HUES48 (cell line): ENCODE measurements around the gene RFX4.

Experiments
- H3K27ac ChIP-seq: one replicate; pipeline ENCODE4 v1.7.0; 2013; ENCODE audit warnings: low read depth, low read length, inconsistent platforms
- H3K27me3 ChIP-seq: 2 replicates; pipeline ENCODE4 v1.6.1; 2013; ENCODE audit warnings: mild to moderate bottlenecking, low read length; ENCODE audit not compliant: control insufficient read depth, insufficient read depth
- H3K36me3 ChIP-seq: 2 replicates; pipeline ENCODE4 v1.6.1; 2013; ENCODE audit warnings: low read length; ENCODE audit not compliant: control insufficient read depth, insufficient read depth
- H3K4me1 ChIP-seq: 2 replicates; pipeline ENCODE4 v1.6.1; 2013; ENCODE audit warnings: mild to moderate bottlenecking, low read length; ENCODE audit not compliant: control insufficient read depth, insufficient read depth
- H3K4me3 ChIP-seq: 2 replicates; pipeline ENCODE4 v1.5.1; 2013; ENCODE audit warnings: mild to moderate bottlenecking, low read depth, low read length
- H3K9ac ChIP-seq: 2 replicates; pipeline ENCODE4 v1.6.1; 2013; ENCODE audit warnings: mild to moderate bottlenecking, low read depth, low read length, moderate library complexity
- H3K9me3 ChIP-seq: 2 replicates; pipeline ENCODE4 v1.6.1; 2013; ENCODE audit warnings: low read length; ENCODE audit not compliant: control insufficient read depth, insufficient read depth

Gene RFX4

DNA sequence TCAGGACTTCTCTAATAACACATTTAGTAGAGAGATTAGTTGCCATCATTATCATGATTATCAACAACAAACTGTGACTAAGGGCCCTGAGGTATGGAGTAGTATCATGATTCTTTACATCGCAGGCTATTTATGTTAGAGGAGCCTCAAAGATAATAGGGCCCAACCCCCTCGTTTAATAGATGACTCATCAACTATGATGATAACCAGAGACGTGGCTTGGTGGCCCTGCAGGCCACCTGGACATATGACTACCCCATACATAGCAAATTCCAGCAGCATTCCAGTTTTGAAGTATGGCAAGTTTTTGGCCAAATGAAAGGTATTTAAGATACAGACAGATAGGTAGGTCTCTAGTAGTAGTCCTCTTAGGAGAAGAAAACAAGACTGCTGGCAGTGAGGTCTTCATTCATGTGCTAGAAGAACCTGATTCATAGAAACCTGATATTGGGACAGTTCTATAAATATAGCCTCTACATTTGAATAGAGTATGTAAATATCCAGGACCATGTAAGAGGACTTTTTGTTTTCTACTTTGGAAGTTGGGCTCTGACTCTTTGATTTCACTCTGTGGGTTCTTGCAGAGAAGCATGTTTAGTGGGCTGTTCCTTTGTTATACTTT lies 197.3 kb downstream of the RFX4 start:
- Histone ChIP-seq H3K9me3 (no peaks in the 10 kb centered on the region), H3K27me3 (no peaks in the 10 kb centered on the region), H3K9ac (no peak overlapping the region), H3K4me1 (peaks cover 55% of the 10 kb centered on the region), H3K36me3 (peaks cover 19% of the 10 kb centered on the region), H3K4me3 (no peak overlapping the region), H3K27ac (no peak overlapping the region)

GRCh38 chr12:106782619-106783018 lies 199.8 kb downstream of the RFX4 start:
- H3K36me3 ChIP-seq: peaks cover 33% of the 10 kb centered on the region
- H3K9me3 ChIP-seq: no peaks in the 10 kb centered on the region
- no peaks in the 10 kb centered on the region for H3K27me3 ChIP-seq
- H3K27ac ChIP-seq: no peak overlapping the region
- H3K4me1 ChIP-seq: peaks cover 41% of the 10 kb centered on the region
- no peak overlapping the region for H3K4me3 ChIP-seq
- H3K9ac ChIP-seq: no peak overlapping the region

GRCh38 chr12:106783515-106783914 lies 200.7 kb downstream of the RFX4 start:
- Histone ChIP-seq H3K27me3 (no peaks in the 10 kb centered on the region), H3K4me3 (no peak overlapping the region), H3K9me3 (no peaks in the 10 kb centered on the region), H3K4me1 (peaks cover 41% of the 10 kb centered on the region), H3K27ac (no peak overlapping the region), H3K9ac (no peak overlapping the region), H3K36me3 (peaks cover 34% of the 10 kb centered on the region)

- H3K27ac ChIP-seq: no peak overlapping the region
- no peaks in the 10 kb centered on the region for H3K9me3 ChIP-seq
- H3K27me3 ChIP-seq: no peaks in the 10 kb centered on the region
- H3K4me1 ChIP-seq: no peaks in the 10 kb centered on the region
- H3K9ac ChIP-seq: no peak overlapping the region
- H3K4me3 ChIP-seq: no peak overlapping the region
- H3K36me3 ChIP-seq: peaks cover 56% of the 10 kb centered on the region
Measured at GRCh38 chr12:106790020-106790419, 207.2 kb downstream of the RFX4 start.

DNA sequence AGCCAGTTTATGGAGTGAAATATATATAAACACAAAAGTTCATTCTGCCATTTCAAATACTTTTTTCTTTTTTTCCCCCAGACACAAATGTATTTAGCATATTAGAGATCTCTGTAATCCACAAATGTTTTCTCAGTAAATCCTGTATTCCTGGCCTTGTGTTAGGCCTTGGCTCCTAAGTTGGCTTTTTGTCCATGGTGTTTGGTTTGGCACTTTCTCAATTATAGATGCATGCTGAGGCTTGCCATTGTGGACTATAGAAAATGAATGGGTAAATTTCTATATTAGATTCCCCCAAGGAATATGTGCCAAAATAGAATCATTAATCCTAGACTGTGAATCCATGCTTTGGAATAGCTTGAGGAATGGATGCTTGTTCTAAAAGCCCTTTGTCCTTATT lies 208.7 kb downstream of the RFX4 start:
- H3K4me1 ChIP-seq: no peaks in the 10 kb centered on the region
- no peak overlapping the region for H3K4me3 ChIP-seq
- no peak overlapping the region for H3K27ac ChIP-seq
- H3K9me3 ChIP-seq: no peaks in the 10 kb centered on the region
- H3K27me3 ChIP-seq: no peaks in the 10 kb centered on the region
- H3K9ac ChIP-seq: no peak overlapping the region
- peaks cover 44% of the 10 kb centered on the region for H3K36me3 ChIP-seq

GRCh38 chr12:106794369-106794768 lies 211.6 kb downstream of the RFX4 start:
- Histone ChIP-seq H3K9ac (no peak overlapping the region), H3K4me3 (no peak overlapping the region), H3K27me3 (no peaks in the 10 kb centered on the region), H3K27ac (no peak overlapping the region), H3K4me1 (no peaks in the 10 kb centered on the region), H3K9me3 (no peaks in the 10 kb centered on the region), H3K36me3 (peaks cover 36% of the 10 kb centered on the region)

- H3K4me3 ChIP-seq: no peak overlapping the region
- H3K36me3 ChIP-seq: peaks cover 29% of the 10 kb centered on the region
- H3K27ac ChIP-seq: no peak overlapping the region
- no peaks in the 10 kb centered on the region for H3K27me3 ChIP-seq
- no peaks in the 10 kb centered on the region for H3K4me1 ChIP-seq
- H3K9ac ChIP-seq: no peak overlapping the region
- H3K9me3 ChIP-seq: no peaks in the 10 kb centered on the region
Measured at GRCh38 chr12:106801167-106801708, 218.4 kb downstream of the RFX4 start.

DNA sequence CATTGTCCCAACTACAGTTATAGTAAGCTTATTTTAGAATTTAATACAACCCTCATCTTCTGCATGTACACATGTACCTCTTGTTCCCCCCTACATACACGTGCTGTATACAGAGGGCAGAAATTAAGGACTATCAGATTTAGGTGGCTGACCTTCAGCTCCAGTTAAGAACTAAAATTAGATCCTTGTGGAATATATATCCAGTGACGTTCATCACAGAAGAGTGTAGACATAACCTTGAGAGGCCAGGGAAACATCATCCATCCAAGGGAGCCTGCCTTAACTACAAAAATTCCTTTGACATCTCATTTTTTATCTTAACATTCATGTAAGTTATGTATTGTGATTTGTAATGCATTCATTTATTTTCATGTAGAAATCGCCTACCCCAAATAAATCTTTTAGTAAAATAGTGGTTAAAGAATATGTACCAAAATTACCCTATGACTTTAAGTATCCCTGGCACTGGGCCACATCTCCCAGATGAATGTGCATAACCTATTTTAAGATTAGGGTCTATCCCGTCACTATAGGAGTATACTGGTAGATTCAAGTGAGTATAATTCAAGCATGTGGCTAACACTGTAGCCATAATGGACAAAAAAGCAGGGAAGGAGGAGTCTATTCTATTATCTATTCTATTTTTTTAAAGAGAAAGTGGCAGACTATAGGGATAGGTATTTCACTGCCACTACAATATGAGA lies 219.2 kb downstream of the RFX4 start:
- Histone ChIP-seq H3K36me3 (peaks cover 36% of the 10 kb centered on the region), H3K4me3 (no peak overlapping the region), H3K9me3 (no peaks in the 10 kb centered on the region), H3K4me1 (no peaks in the 10 kb centered on the region), H3K27ac (no peak overlapping the region), H3K9ac (no peak overlapping the region), H3K27me3 (no peaks in the 10 kb centered on the region)

DNA sequence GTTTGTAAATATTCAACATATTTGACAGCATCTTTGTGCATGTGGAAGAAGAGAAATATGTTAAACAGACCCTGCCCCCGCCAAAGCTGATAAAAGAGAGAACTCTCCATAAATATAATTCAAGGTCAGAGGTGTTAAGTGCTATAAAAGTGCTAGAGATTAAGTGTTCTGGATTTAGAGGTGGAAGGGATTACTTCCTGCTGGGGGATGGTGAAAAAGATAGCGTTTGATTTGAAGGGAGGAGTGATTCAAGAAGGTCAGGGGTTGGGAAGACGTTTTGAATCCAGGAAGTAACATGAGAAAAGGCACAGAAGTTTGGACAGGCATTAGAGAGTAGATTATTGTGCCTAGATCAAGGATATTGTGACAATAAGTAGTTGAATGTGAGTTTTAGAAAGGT lies 221.9 kb downstream of the RFX4 start:
- Histone ChIP-seq H3K4me3 (no peak overlapping the region), H3K36me3 (peaks cover 31% of the 10 kb centered on the region), H3K9ac (no peak overlapping the region)

More for the DNA sequence above, 221.9 kb downstream of the RFX4 start:
- no peak overlapping the region for H3K27ac ChIP-seq
- H3K27me3 ChIP-seq: no peaks in the 10 kb centered on the region
- no peaks in the 10 kb centered on the region for H3K4me1 ChIP-seq
- no peaks in the 10 kb centered on the region for H3K9me3 ChIP-seq
